ENCODE data around the gene RPS8. TPM values are rescaled to one million over a fixed set of nuclear protein-coding genes. Genes with fewer than 3 reads are reported as not detected.
"Not testable (repeated sequence)": the region's sequence is repeated elsewhere in the genome, so short reads cannot be mapped to it uniquely, and the experiment has no call there.

Gene RPS8
- total and polyA plus RNA-seq, 2 experiments from 2014 or later: 534 to 2,166 TPM

DNA sequence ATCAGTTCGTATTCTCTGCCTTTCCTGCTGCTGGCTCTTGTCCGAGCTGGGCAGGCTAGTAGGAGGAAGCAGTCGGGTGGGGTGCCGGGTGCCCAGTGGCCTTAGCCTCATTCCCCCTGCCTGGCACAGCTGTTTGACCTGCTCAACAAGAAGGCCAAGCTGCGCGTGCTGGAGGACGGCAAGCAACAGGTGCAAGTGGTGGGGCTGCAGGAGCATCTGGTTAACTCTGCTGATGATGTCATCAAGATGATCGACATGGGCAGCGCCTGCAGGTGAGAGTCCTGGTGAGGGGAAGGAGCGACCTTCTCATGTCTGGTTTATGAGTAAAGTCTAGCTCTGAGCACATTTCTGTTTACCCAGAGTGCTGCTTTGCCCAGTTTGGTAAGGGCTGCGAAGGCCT is 16.3 kb upstream of the RPS8 start:
- DNase-seq (ENCODE audit: low read depth in 1 of 2, low spot score in 1 of 2): no peak
- no peaks in the 10 kb centered on the region for H3K27me3 ChIP-seq
- no peak for TF ChIP-seq CTCF (IDR thresholded peaks at IDR 0.05; ENCODE audit: low read depth, low read length)

GRCh38 chr1:44760876-44761275 is 14.5 kb upstream of the RPS8 start:
- peaks cover 8% of the 10 kb centered on the region for H3K36me3 ChIP-seq
- TF ChIP-seq CTCF (IDR thresholded peaks at IDR 0.05; ENCODE audit: low read depth, low read length): no peak

More for the DNA sequence above, 16.3 kb upstream of the RPS8 start:
- Histone ChIP-seq H3K4me1 (ENCODE audit: low read depth) (no peaks in the 10 kb centered on the region), H3K36me3 (peaks cover 10% of the 10 kb centered on the region), H3K4me3 (no peak overlapping the region), H3K27ac (no peak overlapping the region), H3K9me3 (ENCODE audit: low read depth) (no peaks in the 10 kb centered on the region)

GRCh38 chr1:44766421-44766820 is 8.9 kb upstream of the RPS8 start:
- not testable (repeated sequence) for H3K4me3 ChIP-seq; H3K27me3 ChIP-seq; DNase-seq (ENCODE audit: low read depth in 1 of 2, low spot score in 1 of 2); H3K9me3 ChIP-seq (ENCODE audit: low read depth); H3K36me3 ChIP-seq; H3K4me1 ChIP-seq (ENCODE audit: low read depth); H3K27ac ChIP-seq

More at GRCh38 chr1:44760876-44761275, 14.5 kb upstream of the RPS8 start:
- no peak for DNase-seq (ENCODE audit: low read depth in 1 of 2, low spot score in 1 of 2)
- Histone ChIP-seq H3K4me3 (no peak overlapping the region), H3K9me3 (ENCODE audit: low read depth) (no peaks in the 10 kb centered on the region), H3K4me1 (ENCODE audit: low read depth) (no peaks in the 10 kb centered on the region), H3K27me3 (no peaks in the 10 kb centered on the region), H3K27ac (no peak overlapping the region)

GRCh38 chr1:44775930-44776729 is 790 bp downstream of the RPS8 start:
- Histone ChIP-seq H3K36me3 (peaks cover 28% of the 10 kb centered on the region), H3K9me3 (ENCODE audit: low read depth) (no peaks in the 10 kb centered on the region), H3K4me1 (ENCODE audit: low read depth) (peaks cover 18% of the 10 kb centered on the region), H3K27me3 (no peaks in the 10 kb centered on the region), H3K4me3 (peak overlapping the region; percentile 87), H3K27ac (peak overlapping the region; percentile 97)
- DNase-seq (ENCODE audit: low read depth in 1 of 2, low spot score in 1 of 2): peak; percentile 15 to 19
- TF ChIP-seq CTCF (IDR thresholded peaks at IDR 0.05; ENCODE audit: low read depth, low read length): no peak

DNA sequence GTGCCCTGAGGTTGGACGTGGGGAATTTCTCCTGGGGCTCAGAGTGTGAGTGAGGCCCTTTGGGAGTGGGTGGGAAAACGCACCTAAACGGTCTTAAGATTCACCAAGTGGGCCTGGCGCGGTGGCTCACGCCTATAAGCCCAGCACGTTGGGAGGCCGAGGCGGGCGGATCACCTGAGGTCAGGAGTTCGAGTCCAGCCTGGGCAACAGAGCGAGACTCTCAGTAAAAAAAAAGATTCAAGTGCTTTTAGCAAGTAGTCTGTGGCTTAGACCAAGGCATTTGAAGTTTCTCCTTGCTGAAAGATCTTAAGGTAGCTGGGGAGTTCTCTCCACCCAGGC is 1.4 kb downstream of the RPS8 start:
- peaks cover 18% of the 10 kb centered on the region for H3K4me1 ChIP-seq (ENCODE audit: low read depth)
- peaks cover 28% of the 10 kb centered on the region for H3K36me3 ChIP-seq
- no peaks in the 10 kb centered on the region for H3K27me3 ChIP-seq
- TF ChIP-seq CTCF (IDR thresholded peaks at IDR 0.05; ENCODE audit: low read depth, low read length): no peak
- no peaks in the 10 kb centered on the region for H3K9me3 ChIP-seq (ENCODE audit: low read depth)
- peak overlapping the region; percentile 87 for H3K4me3 ChIP-seq
- no peak for DNase-seq (ENCODE audit: low read depth in 1 of 2, low spot score in 1 of 2)
- H3K27ac ChIP-seq: peak overlapping the region; percentile 97

DNA sequence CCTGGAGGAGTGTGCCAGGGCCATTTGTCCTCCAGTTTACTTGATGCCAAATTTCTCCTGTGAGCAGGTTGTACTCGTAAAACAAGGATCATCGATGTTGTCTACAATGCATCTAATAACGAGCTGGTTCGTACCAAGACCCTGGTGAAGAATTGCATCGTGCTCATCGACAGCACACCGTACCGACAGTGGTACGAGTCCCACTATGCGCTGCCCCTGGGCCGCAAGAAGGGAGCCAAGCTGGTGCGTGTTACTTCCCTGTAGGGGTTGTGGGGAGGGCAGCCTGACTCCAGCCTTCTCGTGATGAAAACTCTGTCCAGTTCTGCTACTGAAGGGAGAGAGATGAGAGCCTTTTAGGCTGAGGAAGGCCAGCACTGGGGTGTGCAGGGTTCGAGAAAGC is 2.2 kb downstream of the RPS8 start:
- Histone ChIP-seq H3K27me3 (no peaks in the 10 kb centered on the region), H3K4me3 (no peak overlapping the region), H3K9me3 (ENCODE audit: low read depth) (no peaks in the 10 kb centered on the region), H3K4me1 (ENCODE audit: low read depth) (peaks cover 18% of the 10 kb centered on the region), H3K36me3 (peaks cover 28% of the 10 kb centered on the region), H3K27ac (peak overlapping the region; percentile 97)
- no peak for DNase-seq (ENCODE audit: low read depth in 1 of 2, low spot score in 1 of 2)
- TF ChIP-seq CTCF (IDR thresholded peaks at IDR 0.05; ENCODE audit: low read depth, low read length): no peak
